NAMALWA (cell line): ENCODE results near the gene BCOR.
A peak's percentile ranks its signal among the peaks of the same experiment; 100 is the strongest.

Source experiments
- DNase-seq: peaks from one replicate; pipeline ENCODE4 v3.0.0-alpha.2; 2015; ENCODE audit warnings: low spot score

BCOR gene

DNA sequence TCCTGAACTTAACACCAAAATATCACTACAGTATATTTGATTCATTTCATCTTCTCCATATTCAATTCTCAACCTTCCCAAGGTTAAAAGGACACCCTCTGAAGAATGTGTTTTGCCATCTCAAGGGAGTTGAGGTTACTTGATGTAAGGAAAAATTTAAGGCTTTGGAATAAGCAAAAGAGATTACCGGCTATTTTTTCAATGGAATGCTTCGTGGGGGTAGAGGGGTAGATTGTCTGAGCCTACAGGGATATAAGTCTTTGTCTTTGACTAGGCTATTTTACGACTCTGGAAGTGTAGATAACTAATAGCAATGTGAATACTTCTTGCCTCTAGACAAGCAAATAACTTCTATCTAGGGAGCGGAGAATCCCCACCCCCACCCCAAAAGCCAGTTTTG is 78.2 kb downstream of the BCOR start:
- no peak for DNase-seq

GRCh38 chrX:40018041-40018440 is 79.7 kb downstream of the BCOR start:
- no peak for DNase-seq

DNA sequence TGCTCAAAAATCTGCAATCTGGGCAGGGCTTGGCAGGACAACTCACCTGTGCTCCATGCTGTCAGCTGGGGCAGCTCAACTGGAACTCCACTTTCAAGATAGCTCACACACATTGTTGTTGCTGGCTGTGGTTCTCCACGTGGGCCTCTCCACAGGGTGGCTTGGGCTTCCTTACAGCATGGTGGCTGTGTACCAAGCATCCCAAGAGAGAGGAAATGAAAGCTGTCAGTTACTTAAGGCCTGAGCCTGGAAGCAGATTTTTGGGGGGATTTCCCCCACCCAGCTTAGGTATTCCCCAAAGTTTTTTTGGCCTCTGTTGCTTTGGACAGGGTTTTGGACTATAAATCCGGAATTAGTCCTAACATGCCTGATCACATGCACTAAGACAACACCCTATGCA is 81.0 kb downstream of the BCOR start:
- DNase-seq, result no peak

GRCh38 chrX:40015693-40016092 is 82.1 kb downstream of the BCOR start:
- peak; percentile 16 for DNase-seq

DNA sequence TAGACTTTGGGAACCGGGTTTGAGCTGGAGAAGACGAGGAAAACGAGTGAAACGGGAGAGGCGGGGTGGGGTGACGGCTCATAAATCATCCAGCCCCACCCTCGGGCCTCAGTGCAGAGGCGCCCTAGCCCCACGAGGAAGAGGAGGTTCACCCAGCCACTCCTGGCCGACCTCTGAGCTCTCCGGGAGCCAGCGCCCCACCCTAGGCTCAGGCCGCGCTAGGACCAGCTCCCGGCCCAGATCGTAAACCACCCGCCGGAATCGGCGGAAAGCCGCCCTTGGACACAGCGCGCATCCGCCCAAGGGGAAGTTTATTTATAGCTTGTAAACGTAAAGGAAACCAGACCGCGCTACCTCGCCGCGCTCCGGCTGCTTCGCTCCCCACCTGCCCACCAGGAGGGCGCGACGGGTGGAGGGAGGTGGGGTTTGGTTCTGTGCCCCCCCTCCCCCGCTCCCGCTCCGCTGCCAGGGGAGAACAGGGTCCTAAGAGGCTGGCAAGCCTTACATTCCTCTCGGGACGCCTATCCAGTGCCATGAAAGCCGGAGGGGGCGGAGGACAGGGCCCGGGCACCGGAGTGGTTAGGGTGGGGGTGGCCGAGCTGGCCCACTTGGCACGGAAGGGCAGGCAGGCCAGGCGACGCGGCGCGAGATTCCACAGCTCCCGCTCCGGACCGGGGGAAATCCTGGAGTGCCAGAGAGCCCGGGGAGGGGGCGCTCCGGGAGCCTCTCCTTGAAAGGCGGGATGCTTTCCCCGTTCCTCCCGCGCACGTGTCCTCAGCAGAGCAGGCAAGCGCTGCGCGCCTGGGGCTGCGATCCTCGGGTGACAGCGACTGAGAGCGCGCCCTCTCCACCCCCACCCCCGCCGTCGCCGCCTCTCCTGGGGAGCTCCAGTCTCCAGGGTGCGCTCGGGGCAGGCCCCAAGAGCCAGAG is 84.2 kb downstream of the BCOR start:
- DNase-seq, result peak; percentile 43

GRCh38 chrX:40012868-40013265 is 84.9 kb downstream of the BCOR start:
- no peak for DNase-seq

DNA sequence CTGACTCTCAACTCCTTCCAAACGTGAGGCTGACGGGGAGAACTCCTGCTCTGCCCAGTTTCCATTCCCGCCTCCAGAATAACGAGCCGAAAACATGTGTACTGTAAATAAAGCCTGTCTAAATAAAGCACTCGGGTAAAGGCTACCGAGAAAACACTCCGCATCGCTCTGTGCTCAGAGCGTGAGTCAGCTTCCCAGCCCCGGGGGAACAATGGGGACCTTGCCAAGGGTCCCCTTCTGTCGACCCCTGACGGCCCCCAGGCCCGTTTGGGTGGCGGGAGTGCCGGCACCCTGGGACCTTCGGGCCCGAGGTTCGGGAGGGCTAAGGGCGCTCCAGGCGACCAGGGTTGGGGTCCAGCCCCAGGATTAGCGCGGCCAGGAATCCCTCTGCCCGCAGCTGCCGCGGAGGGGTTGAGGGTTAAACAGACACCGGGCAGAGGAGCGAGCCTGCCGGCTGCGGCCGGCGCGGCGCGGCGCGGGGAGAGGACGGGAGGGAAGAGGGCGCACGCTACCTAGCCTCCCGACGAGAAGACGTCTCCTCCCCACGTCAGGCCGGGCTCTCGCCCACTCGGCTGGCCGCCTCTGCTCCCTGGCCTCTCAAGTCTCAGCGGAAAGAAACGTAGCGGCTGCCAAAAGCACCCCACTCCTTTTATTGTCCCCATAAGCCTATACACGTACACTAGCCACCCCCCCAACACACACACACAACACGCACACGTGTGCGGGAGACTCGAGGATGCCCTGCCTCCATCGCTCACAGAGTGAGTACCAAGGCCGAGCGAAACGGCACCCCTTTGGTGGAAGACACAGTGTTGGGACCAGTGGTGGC is 85.5 kb downstream of the BCOR start:
- no peak for DNase-seq

DNA sequence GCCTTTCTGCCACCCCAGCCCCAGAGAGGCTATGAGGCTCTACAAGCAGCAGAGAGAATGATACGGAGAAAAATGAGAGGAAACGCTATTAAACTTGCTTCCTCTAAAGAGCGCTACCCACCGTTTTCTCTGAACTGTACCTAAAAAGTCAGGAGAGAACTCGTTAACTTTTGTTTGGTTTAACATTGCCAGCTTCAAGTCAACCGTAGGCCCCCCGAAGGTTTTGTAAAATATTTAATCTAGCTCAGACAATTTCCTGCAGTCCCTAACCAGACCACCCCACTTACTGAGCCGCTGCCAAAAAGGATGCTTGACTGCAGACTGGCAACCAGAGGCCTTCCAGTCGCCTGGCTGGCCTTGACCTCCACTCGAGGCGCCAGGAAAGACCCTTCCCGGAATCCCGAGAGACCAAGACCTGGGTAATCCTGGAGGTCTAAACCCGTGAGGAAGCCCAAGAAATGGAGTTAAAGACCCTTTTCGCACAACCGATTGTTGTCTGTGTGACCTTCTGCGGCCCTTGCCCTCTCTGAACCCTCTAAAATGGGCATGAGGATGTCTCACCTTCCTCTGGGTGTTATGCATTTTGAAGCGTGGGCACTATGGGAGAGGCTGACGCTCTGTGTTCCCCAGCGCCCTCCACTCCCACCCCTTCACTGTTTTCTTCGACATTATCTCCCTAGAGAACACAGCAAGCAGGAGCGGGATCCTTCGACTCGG is 86.3 kb downstream of the BCOR start:
- no peak for DNase-seq

DNA sequence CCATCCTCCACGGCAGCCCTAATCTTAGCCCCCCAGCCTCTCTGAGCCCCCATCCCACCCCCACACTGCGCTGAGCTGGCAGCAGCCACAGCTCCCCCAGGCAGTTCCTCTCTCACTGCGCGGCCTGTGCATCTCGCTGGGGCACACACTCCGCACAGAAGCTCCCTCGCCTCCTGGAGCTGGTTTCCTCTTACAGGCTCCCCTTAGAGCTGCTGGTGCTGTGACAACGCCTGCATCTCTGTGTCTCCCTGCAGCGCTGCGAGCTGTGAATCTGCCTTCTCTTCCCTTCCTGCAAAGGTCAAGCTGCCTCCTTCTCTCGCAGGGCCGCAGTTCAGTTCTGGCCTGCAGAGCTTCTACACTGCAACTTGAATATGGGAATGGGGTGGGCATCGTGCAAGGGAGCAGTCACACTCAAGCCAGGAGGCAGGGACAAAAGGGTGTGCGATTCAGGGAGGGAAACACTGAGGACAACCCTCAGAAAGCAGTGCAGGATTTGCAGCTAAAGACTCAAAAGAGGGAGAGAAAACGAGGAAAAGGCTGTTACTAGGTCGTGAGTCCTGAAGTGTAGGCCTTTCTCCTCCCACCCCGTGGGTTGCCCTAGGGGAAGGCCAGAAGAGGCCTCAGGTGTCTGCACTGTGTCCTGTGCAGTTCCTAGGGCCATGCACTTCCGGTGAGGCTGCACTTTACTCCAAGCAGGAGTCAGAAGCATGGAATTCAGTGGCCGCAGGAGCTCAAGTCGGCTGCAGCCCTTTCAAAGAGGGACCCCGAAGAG is 87.0 kb downstream of the BCOR start:
- no peak for DNase-seq

- DNase-seq, result no peak
These were observed 87.9 kb downstream of the BCOR start for GRCh38 chrX:40009890-40010289.

DNA sequence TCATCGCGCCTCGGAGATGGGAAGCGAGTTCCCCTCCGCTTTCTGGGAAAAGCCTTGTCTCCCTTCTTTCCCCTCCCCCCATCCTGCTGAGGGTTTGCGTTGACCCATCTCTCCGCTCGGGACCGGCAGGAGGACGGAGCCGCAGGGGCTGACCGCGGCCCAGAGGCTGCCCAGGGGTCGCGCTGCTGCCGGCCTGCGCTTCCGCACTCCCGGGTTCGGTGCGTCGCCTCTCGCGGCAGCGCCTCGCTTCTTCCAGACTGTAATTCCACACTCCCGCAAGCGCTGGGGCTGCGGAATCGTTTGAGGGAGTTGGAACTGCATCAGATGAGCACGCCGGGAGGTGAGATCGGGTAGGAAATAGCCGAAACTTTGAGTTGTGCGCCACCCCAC is 88.3 kb downstream of the BCOR start:
- DNase-seq, result no peak

DNA sequence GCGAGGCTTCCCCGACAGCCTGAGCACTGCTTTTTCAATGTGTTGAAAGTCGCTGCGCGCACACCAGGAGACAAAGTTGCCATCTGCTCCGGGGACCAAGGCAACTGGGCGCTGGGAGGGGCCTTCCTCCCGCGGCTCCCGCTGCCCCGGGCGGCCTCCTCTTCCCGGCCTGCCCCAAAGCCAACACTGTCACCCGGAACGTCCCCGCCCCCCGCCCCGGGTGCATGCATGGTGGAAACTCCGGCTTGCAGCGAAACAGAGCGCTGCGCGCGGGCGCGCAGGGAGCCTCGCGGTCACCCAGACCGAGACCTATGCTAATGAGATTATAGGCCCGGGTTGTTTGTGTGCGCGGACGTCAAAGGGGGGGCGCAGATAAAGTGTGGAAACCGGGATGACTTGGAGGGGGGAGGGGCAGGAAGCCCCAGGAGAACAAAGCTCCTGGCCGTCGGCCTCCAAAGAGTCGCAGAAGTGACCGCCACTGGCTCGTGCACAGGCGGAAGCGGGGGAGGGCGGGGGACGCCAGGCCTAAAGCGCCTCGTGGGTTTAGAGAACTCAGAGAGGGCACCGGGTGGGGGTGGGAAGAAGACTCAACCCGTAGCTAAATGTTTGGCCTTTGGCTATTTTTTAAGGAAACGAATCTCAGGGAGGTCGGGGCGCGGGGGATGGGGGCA is 88.8 kb downstream of the BCOR start:
- no peak for DNase-seq

DNA sequence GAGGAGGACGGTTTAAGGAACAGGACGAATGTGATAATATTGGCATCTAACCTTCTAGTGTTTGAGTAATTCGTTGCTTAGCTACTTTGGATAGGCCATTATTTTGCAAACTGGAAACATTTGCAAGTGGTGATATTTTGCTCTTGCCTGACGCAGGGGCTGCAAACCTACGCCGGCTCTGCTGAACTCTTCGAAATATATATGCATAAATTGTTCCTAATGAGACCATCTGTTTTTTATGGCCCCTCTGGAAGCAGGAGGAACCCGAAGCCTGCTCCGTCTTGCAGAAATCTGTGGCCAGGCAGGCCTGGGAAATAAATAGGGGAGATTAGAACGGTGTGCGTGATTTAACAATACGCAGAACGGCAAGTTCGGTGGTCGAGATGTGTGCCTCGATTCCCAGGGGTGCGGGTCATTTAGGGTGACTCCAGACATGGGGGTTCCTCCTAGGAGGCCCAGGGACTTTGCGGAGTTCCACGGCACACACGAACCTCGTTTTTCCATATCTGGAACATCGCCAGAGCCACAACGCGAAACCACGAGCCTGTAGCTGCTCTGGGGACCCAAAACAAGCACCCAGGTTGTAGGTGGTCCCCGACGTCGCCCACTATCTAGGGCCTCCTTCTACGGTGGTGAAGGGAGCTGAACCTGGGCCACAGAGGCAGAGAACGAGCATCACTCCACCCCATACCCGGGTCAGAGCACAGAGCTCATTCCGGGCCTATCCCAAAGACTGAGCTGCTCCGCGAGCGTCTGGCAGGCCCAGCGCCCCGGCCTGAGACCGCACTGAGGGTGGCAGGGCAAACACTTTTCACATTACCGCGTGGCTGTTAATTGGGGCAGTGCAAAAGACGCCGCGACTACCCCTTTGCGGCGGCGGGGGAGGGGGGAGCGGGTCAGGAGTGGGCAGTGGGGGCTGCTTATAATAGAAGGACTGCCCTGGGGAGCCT is 89.7 kb downstream of the BCOR start:
- no peak for DNase-seq

DNA sequence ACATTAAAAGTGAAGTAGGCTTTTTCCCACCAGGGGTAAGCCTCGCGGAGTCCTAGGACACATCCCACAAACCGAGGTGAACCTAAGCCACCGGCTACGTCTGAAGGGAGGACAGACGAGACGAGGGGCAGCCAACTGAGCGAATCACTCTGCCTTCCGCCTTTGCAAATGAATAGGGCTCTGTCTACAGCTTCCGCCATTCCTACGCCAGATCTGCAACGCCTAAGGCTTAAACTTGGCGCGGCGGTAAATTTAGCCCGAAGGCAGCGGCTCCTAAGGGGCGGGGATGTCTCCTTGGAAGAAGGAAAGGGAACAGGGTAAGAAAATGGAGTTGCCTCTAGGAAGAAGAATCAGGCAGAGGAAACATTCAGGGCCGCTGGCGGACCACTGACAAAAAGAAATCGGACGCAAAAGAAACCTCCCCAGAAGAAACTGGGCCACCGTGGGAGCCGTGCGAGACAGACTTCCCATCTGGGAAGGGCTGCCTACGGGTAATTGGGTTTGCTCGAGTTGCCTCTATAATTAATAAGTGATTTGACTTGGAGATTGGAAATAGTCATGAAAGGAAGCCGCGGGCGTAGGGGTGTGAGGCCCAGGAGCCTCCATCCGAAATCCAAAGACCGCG is 90.5 kb downstream of the BCOR start:
- no peak for DNase-seq

DNA sequence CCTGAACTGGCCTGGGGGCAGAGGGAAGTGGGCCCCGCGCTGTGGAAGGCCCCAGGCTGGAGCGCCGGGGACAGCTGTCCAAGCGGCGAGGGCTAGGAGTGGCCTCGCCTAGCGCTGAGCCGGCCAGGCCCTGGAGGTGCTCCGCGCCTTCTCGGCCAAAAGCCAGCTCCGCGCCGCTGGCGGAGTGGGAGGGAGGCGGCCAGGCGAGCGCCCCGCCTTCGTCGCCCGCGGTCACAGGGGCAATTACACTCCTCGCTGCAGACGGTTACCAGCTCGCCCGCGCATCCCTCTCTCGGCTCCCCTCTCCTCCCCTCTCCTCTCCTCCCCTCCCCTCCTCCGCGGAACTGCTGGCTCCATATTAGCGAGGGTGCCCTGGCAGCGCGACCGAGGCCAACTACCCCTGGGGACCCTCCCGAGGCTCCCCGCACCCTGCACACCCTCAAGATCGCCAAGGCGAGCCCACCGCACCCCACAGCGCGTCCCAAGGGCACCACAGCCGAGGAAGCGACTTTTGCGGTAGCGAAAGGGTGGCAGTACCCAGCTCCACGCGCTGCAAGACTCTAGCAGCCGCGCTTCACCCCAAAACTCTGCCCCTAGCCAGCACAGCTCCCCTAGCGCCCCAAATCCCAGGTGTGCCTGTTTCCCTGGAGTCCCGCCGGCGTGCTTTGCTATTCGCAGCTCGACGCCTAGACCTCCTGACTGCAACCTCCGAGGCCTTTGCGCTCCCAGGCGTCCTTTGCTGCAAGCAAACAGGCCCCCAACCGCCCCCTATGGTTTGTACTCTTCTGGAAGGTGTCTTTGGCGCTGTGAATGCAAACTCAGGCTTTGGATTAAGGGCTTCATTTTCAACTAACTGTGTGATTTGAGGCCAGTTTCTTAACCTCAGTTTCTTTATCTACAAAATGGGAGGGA is 91.4 kb downstream of the BCOR start:
- no peak for DNase-seq

- DNase-seq, result no peak
These were observed 92.3 kb downstream of the BCOR start for GRCh38 chrX:40005292-40006011.

DNA sequence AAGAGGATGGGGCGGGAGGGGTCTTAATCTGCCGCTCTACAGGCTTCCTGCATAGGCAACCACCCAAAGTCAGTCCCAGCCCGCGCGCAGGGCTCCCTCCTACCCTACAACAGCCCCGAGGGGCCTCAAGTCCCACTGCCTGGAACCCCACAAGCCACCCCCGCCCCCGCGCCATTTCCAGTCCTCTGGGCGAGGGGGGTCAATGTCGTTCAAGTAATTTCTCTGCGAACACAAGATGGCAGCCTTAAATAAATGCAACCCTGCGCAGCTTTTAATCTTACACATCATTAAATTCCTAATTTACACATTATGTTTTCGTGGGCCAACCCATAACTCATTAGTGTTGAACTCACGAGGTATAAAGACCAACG is 92.9 kb downstream of the BCOR start:
- DNase-seq, result no peak

- no peak for DNase-seq
These were observed 93.6 kb downstream of the BCOR start for GRCh38 chrX:40004246-40004535.
